Heart left ventricle (tissue), 16 donors: ENCODE results near the gene LECT2. TPM values are rescaled to one million over a fixed set of nuclear protein-coding genes. Genes with fewer than 3 reads are reported as not detected.

Source experiments
- ATAC-seq, 4 donors: fragments of 200-7000 bp; cut with Tn5 transposase; one replicate each; pipeline ENCODE4 v1.9.1; 2020 to 2022; ENCODE audit warnings: moderate library complexity in 4 of 4, mild to moderate bottlenecking in 3 of 4, moderate number of reproducible peaks in 1 of 4
- DNase-seq, 5 donors: peaks; one replicate each; pipeline ENCODE4 v3.0.0-alpha.2; 2020
- H3K27ac ChIP-seq, 12 donors: fragments of 200-600 bp; sonication (generic) in 4 of 12; one replicate each; pipeline versions ENCODE4 v1.5.0 to v1.8.0; 2016 to 2022; ENCODE audit warnings: mild to moderate bottlenecking in 2 of 12
- H3K27me3 ChIP-seq, 9 donors: fragments of 200-600 bp; sonication (generic) in 2 of 9; one replicate each; pipeline versions ENCODE4 v1.5.1 to v1.8.0; 2016 to 2022; ENCODE audit warnings: mild to moderate bottlenecking in 3 of 9
- H3K36me3 ChIP-seq, 9 donors: fragments of 200-600 bp; sonication (generic) in 2 of 9; one replicate each; pipeline versions ENCODE4 v1.5.0 to v1.8.0; 2018 to 2022; ENCODE audit warnings: mild to moderate bottlenecking in 2 of 9
- H3K4me1 ChIP-seq, 12 donors: fragments of 200-600 bp; sonication (generic) in 4 of 12; one replicate each; pipeline versions ENCODE4 v1.5.0 to v1.8.0; 2016 to 2022; ENCODE audit warnings: mild to moderate bottlenecking in 3 of 12
- H3K4me3 ChIP-seq, 12 donors: fragments of 200-600 bp; sonication (generic) in 4 of 12; one replicate each; pipeline versions ENCODE4 v1.5.0 to v1.8.0; 2017 to 2022; ENCODE audit warnings: mild to moderate bottlenecking in 9 of 12, moderate library complexity in 4 of 12
- H3K9me3 ChIP-seq, 12 donors: fragments of 200-600 bp; sonication (generic) in 4 of 12; one replicate each; pipeline versions ENCODE4 v1.5.0 to v1.8.0; 2016 to 2022; ENCODE audit warnings: mild to moderate bottlenecking in 1 of 12
- CTCF ChIP-seq, 12 donors: fragments of 200-600 bp; sonication (generic) in 4 of 12; IDR thresholded peaks; one replicate each; pipeline versions ENCODE4 v1.5.0 to v1.8.0; 2018 to 2022; ENCODE audit warnings: antibody characterized with exemption in 12 of 12, mild to moderate bottlenecking in 5 of 12
- POLR2A ChIP-seq, 2 donors: fragments of 450-650 bp; IDR thresholded peaks; one replicate each; pipeline ENCODE4 v1.6.1; 2017; ENCODE audit warnings: antibody characterized with exemption in 2 of 2, mild to moderate bottlenecking in 2 of 2, moderate library complexity in 2 of 2
- WGBS, 4 donors: extraction: QIAGEN DNeasy Blood & Tissue Kit in 2 of 4; methylation state at CpG; one replicate each; pipeline versions ENCODE4 v1.1.5 to v1.1.7; 2013 to 2018; 5-methylcytosine and 5-hydroxymethylcytosine counted together
- intact Hi-C, 10 donors: fragments of 100-400 bp; cut with DNase I; formaldehyde crosslinking; loops; one replicate each; pipeline versions ENCODE4 v1.11.1 to v1.14.2; 2022
- polyA plus RNA-seq, 2 donors: library from polyadenylated mRNA; stranded (reverse); fragments of 200-250 nt; gene quantifications; one replicate each; pipeline ENCODE4 v1.2.3, GENCODE V29; 2013
- total RNA-seq, 9 donors: library from RNA; depleted of rRNA in 2 of 9; stranded (reverse); fragments of >200 nt in 2 of 9; fragmentation: NEBNext Ultra II Directional in 3 of 9; extraction: Animal tissue kit (Norgen Biotek cat#: 25700) in 3 of 9; gene quantifications; one replicate each; pipeline versions ENCODE4 v1.1.0 to v1.2.4, GENCODE V29; 2016 to 2023
- donor health status: ischemic (EF 13 %, LVEDD 7.1; RV severe dilation, severe dysfunction).
- donor health status: healthy with polysubstance abuse.
- donor health status: DM: no; HTN: yes; CAD: no.
- donor health status: DM: no; HTN: no; CAD: no.
- donor health status: ischemic (EF 25% LVEDD 6.9; RV normal size, moderate dysfunction).
- donor health status: ischemic (EF 25% LVEDD 5.7; RV mildly dilated, moderate dysfunction).
- donor health status: healthy.
- donor health status: DM: yes; HTN: yes; CAD: no.
- donor health status: ischemic (EF 35%, LVEDD 5.7; RV mildly dilated, moderate dysfunction).
- donor health status: nonischemic (EF 11% LVEDD 7.7; RV severe dilation, severe dysfunction).
- donor health status: DM: yes; HTN: yes; CAD: no.
- donor health status: PGD.
- donor health status: ischemic (EF 29% LVEDD 5.4; RV normal size, mild dysfunction).
- donor health status: nonischemic (EF 23%, LVEDD 6.1; RV moderate dilation, normal function).

The LECT2 gene
- total and polyA plus RNA-seq, 11 donors, result not detected

GRCh38 chr5:135986891-135987401 is 32.2 kb upstream of the LECT2 start:
- DNase-seq, result no peak
- TF ChIP-seq POLR2A (IDR thresholded peaks at IDR 0.05) (no peak), CTCF (IDR thresholded peaks at IDR 0.05) (no peak)
- peak in 2 of 4 donors; percentile 55 to 70 for ATAC-seq

GRCh38 chr5:135986401-135986800 is 31.6 kb upstream of the LECT2 start:
- intact Hi-C loops, result loop anchor here in 2 of 10 donors (5.0 kb wide), 1 partner anchor 41 kb away; the partner anchor contains the start of gene TGFBI (in 2 of the 2)
- H3K9me3 ChIP-seq, result no peaks in the 10 kb centered on the region
- no peak overlapping the region for H3K4me3 ChIP-seq
- peaks cover 0 to 22% (median 4%) of the 10 kb centered on the region in 12 donors for H3K4me1 ChIP-seq
- no peaks in the 10 kb centered on the region for H3K27me3 ChIP-seq
- peak overlapping the region in 11 of 12 donors; percentile 11 to 86 (median 55) for H3K27ac ChIP-seq
- no peaks in the 10 kb centered on the region for H3K36me3 ChIP-seq
- ATAC-seq (peak in 1 of 4 donors; percentile 10), DNase-seq (no peak)
- TF ChIP-seq CTCF (IDR thresholded peaks at IDR 0.05) (no peak), POLR2A (IDR thresholded peaks at IDR 0.05) (no peak)
- 70 to 77% (median 71%) methylated on average over 3 of the region's 3 CpGs for WGBS, 4 donors

More at GRCh38 chr5:135986891-135987401, 32.2 kb upstream of the LECT2 start:
- 50 to 60% (median 54%) methylated on average over 3 of the region's 3 CpGs for WGBS, 4 donors
- H3K4me1 ChIP-seq, result peaks cover 0 to 22% (median 4%) of the 10 kb centered on the region in 12 donors
- H3K27me3 ChIP-seq, result no peaks in the 10 kb centered on the region
- intact Hi-C loops, result loop anchor here in 2 of 10 donors (5.0 kb wide), 1 partner anchor 40 kb away; the partner anchor contains the start of gene TGFBI (in 2 of the 2)
- H3K9me3 ChIP-seq, result no peaks in the 10 kb centered on the region
- no peak overlapping the region for H3K4me3 ChIP-seq
- no peaks in the 10 kb centered on the region for H3K36me3 ChIP-seq
- H3K27ac ChIP-seq, result peak overlapping the region in 11 of 12 donors; percentile 11 to 86 (median 55)

- Histone ChIP-seq H3K27ac (peak overlapping the region in 10 of 12 donors; percentile 11 to 86 (median 56)), H3K36me3 (no peaks in the 10 kb centered on the region), H3K9me3 (no peaks in the 10 kb centered on the region), H3K27me3 (no peaks in the 10 kb centered on the region), H3K4me3 (no peak overlapping the region), H3K4me1 (peaks cover 0 to 24% (median 5%) of the 10 kb centered on the region in 12 donors)
- 50 to 64% (median 57%) methylated on average over 1 of the region's 1 CpG for WGBS, 4 donors
- ATAC-seq, result no peak
- intact Hi-C loops, result loop anchor here in 2 of 10 donors (5.0 kb wide), 1 partner anchor 41 kb away; the partner anchor contains the start of gene TGFBI (in 2 of the 2)
- no peak for DNase-seq
- TF ChIP-seq POLR2A (IDR thresholded peaks at IDR 0.05), result no peak
- TF ChIP-seq CTCF (IDR thresholded peaks at IDR 0.05), result no peak
Observed at GRCh38 chr5:135985951-135986350, 31.2 kb upstream of the LECT2 start.

- ATAC-seq (no peak), DNase-seq (no peak)
- Histone ChIP-seq H3K4me1 (peaks cover 0 to 36% (median 20%) of the 10 kb centered on the region in 12 donors), H3K27me3 (no peaks in the 10 kb centered on the region), H3K36me3 (no peaks in the 10 kb centered on the region), H3K27ac (peak overlapping the region in 3 of 12 donors; percentile 24 to 70 (median 25)), H3K4me3 (no peak overlapping the region), H3K9me3 (no peaks in the 10 kb centered on the region)
- TF ChIP-seq CTCF (IDR thresholded peaks at IDR 0.05) (no peak), POLR2A (IDR thresholded peaks at IDR 0.05) (no peak)
- intact Hi-C loops, result no loop called here
- 83 to 89% (median 88%) methylated on average over 1 of the region's 1 CpG for WGBS, 4 donors
Observed at GRCh38 chr5:135980620-135981019, 25.8 kb upstream of the LECT2 start.
